Glomerular endothelial cell (primary cell): ENCODE data around the gene MYO10. TPM values are rescaled to one million over a fixed set of nuclear protein-coding genes. Genes with fewer than 3 reads are reported as not detected.
"Not testable (repeated sequence)": the region's sequence is repeated elsewhere in the genome, so short reads cannot be mapped to it uniquely, and the experiment has no call there.

ENCODE experiments used
- DNase-seq: peaks from one replicate; pipeline ENCODE4 v3.0.0-alpha.2; 2011; ENCODE audit warnings: low read depth, low spot score; ENCODE audit errors: extremely low read depth
- total RNA-seq: library from RNA; depleted of rRNA; stranded (reverse); fragments of >200 nt; gene quantifications from 2 replicates; pipeline ENCODE4 v1.2.3, GENCODE V29; 2015

MYO10 gene
- total RNA-seq, 1 donor from 2014 or later = 167 TPM

DNA sequence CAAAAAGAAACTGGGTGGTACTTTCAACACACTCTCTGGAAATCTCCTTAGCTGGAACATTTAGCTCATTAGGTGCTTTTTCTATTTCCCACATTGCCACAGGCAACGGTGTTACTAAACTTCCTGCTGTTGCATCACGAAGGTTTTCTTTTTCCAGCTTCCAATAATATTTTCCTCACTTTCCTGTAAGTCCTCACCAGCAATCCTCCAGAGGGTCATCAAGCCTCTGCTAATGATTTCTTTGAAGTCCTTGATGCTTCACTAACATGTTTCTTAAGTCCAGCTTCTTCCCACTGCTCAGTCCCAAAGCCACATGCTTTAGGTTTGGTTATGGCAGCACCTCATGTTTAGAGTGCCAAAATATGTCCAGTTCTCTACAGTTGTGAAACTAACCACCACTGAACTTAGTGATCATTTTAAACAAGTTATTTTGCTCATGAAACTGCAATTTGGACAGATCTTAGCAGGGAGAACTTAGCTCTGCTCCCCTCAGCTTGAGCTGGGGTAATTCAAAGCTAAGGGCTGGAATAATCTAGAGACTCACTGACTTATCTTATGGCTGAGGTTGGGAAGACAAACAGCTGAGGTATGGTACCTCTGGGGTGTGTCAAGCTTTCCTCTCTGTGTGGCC, 279.4 kb downstream of the MYO10 start:
- DNase-seq = no peak

DNA sequence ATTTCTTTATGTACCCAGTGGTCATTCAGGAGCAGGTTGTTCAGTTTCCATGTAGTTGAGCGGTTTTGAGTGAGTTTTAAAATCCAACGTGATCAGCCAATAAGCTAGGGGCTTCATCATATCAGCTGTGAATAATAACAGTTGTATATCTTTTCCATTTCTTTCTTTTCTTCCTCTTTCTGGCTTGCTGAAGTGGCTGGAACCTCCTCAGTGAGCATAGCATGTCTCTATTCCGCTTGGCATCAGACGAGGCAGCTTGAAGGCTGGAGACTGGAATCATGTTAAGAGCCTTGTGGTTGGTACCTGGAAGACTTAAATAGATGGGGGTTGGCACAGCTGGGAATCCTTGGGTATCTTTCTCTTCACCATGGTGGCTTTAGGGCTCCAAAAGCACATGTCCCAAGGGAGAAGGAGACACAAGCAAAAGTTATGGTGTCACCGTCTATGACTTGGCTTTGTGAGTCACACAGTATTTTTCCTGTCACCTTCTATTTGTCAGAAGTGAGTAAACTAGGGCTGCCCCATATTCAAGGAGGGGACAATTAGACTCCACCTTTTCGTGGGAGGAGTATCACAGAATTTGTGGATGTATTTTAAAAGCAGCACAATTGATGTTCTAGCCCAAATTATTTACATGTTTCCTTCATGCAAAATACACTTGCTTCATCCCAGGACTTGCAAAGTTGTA, 281.3 kb downstream of the MYO10 start:
- no peak for DNase-seq

DNA sequence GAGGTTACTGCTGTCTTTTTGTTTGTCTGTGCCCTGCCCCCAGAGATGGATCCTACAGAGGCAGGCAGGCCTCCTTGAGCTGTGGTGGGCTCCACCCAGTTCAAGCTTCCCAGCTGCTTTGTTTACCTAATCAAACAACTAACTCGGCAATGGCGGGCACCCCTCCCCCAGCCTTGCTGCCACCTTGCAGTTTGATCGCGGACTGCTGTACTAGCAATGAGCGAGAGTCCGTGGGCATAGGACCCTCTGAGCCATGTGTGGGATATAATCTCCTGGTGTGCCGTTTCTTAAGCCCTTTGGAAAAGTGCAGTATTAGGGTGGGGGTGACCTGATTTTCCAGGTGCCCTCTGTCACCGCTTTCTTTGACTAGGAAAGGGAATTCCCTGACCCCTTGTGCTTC, 287.3 kb downstream of the MYO10 start:
- DNase-seq = not testable (repeated sequence)

DNA sequence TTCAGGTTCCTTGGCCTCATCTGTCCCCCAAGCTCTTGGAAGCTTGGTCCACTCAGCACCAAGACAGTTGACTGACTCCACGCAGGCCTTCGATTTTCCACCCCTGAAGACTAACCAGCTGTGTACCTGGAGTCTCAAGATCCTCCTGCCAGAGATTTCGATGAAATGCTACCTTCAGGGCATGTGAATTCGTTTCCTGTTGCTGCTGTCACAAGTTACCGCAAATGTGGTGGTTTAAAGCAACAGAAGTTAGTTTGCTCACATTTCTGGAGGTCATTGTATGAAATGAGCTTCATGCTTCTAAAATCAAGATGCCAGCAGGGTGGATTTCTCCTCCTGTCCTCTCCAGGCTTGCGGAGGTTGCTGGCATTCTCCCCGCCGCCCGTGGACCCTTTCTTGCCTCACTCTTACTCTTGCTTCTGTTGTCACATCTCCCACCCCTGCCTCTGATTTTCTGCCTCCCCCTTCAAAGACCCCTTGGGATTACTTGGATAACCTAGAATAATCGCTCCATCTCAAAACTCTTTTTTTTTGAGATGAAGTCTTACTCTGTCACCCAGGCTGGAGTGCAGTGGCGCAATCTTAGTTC, 291.7 kb downstream of the MYO10 start:
- no peak for DNase-seq

DNA sequence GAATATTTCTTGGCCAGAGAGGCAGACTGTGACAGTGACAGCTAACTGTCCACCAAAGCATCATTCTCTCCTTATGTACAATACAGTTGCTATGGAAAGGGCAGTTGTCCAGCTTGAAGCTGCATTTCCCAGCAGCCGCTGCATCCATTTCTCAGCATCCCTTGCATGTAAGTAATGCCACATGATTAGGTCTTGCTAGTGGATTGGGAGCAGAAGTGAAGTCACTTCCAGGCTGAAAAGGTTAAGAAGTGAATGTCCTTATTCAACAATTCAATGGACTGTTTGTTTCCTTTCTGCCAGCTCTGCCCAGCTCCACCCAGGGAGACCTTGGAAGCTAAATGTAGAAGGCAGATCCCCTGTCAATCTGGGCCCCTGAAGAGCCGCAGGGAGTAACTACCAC, 293.2 kb downstream of the MYO10 start:
- DNase-seq = no peak

DNA sequence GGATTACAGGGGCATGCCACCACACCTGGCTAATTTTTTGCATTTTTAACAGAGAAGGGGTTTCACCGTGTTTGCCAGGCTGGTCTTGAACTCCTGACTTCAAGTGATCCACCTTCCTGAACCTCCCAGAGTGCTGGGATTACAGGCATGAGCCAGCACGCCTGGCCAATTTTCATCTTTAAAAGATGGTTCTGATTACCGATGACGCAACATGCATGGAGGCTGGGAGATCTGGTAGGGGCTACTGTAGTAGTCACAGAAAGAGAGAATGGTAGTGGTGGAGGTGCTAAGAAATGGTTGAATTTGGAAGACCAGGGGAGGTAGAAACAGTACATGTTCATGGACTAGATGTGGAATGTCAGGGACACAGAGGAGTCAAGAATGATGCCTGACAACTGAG, 296.9 kb downstream of the MYO10 start:
- no peak for DNase-seq

DNA sequence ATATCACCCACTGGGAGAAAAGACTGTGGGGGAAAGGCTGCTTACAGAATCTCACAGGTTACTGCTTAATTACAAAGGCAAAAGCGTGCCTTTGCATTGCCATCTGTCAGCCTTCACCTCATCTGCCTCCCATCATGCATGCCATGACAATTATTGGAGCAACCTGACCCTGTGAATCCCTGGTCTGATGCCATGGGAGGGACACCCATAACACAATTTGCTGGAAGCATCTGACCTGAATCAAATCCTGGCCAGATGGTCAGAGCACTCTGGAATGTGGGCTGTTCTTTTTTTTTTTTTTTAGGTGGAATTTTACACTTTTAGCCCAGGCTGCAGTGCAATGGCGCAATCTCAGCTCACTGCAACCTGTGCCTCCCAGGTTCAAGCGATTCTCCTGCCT, 307.7 kb downstream of the MYO10 start:
- DNase-seq = no peak

DNA sequence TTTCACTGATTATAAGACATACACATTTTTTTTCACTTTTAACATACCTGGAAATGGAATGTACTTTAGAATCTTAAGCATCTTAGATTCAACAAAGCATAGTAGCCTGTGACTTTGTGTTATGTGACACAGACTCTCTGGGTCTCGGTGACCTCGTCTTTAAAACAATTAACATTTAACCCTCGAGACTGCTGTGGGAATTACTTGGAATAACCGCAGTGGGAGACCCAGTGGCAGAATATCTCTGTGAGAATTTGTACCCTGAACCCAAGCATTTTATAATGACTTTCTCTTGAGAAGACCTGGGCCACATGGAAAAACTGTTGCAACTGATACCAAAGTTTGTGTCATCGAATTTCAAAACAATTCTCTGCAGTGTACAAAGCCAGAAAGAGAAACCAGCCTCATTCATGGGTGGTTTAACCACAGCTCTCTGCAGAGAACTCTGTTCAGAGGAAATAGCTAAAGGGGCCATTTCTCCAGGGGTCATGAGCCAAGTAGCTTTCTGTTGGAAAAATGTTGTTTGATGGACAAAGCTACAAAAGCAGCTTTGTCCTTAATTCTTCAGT, 309.3 kb downstream of the MYO10 start:
- no peak for DNase-seq

DNA sequence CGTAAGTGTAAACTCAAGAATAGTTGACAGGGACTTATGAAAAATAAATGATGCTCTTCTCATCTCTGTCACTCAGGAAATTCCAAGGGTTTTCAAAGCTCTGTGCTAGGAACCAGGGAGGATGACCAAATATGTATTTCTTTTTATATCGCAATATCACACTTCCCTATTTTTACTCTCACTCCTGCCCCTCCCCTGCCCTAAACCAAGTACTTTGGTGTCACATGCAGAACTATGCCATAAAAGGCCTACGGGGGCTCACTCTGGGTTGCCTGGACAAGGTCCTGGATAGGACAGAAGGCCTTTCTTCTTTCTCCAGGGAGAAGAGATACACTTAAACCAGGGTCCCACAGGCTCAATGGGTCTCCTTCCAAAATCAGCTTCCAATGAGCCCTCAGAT, 311.0 kb downstream of the MYO10 start:
- DNase-seq = no peak

DNA sequence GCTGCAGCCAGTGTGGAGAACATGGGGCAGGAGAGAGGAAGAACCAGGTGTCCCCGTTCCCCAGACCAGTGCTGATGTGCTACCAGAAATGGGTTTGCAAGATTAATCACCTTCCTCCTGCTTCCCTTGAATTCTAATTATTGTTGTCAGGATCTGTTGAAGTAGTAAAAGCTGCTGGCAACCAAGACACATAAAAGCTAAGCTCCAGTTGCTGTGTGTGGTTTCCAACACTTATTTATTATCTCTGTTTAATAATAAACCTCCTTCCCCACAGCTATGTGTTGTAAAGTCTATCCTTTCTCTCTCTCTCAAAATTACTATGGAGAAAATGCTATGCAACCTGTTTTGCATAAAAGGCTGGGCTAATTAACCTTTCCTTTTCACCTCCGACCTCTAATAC, 317.0 kb downstream of the MYO10 start:
- no peak for DNase-seq

DNA sequence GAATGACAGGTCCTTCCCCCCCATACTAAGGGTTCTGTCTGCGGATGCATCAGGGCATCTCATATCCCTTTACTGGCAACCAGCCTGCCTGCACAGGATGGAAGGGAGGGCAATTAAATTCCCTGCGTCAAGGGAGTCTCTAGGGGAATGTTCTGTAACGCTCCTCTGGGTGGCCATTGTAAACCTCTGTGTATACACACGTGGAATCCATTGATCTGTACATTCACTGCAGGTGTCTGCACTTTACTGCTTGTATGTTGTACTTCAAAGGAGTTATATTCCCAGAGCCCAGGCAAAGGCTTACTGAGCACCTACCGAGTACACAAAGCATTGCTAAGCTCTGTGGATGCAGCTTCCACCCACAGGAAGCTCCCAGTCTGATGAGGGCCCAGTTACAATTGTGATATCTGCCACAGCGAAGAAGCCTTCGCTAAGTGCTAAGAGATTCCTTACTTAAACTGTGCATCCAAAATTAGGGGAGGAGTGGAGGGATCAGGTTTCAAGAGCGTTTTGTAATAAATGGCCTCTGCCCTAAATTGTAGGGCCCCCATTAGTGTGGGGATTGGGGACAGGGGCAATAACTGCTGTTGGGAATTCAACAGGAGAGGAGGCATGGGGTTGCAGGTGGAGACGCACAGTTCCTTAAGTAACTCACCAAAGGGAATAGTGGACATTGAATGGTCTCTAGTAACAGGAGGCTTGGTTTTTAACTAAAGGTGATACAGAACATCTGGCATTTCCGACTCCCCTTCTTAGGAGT, 317.8 kb downstream of the MYO10 start:
- no peak for DNase-seq

DNA sequence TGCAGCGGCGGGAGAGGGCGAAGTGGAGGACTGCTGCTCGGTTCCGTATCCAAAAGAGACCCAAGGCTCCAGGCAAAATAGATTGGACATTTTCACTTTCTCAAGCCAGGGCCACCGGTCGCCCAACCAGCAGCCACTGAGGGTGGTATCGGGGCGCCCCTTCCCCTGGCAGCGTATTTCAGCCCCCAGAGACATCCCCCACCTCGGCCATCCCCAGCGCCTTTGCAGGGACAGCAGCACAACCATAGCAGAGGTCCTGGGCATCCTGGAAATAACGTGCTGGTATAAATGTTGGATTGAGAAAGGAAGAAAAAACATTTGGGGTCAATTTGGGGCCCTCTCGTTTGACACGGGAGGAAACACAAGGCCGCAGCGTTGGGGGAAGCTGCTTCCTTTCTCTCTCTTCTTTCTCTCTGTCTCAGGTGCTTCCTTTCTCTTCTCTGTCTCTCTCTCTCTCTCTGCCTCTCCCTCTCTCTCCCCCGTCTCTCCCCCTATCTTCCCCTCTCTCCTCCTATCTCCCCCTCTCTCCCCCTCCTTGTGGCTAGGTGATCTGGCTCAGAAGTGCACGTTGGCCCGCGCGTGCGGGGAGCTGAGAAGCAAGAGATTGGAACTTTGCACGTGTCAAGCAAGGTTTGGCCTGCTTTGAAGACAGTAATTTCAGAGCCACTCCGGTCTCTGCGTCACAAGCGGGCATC, 318.7 kb downstream of the MYO10 start:
- no peak for DNase-seq

DNA sequence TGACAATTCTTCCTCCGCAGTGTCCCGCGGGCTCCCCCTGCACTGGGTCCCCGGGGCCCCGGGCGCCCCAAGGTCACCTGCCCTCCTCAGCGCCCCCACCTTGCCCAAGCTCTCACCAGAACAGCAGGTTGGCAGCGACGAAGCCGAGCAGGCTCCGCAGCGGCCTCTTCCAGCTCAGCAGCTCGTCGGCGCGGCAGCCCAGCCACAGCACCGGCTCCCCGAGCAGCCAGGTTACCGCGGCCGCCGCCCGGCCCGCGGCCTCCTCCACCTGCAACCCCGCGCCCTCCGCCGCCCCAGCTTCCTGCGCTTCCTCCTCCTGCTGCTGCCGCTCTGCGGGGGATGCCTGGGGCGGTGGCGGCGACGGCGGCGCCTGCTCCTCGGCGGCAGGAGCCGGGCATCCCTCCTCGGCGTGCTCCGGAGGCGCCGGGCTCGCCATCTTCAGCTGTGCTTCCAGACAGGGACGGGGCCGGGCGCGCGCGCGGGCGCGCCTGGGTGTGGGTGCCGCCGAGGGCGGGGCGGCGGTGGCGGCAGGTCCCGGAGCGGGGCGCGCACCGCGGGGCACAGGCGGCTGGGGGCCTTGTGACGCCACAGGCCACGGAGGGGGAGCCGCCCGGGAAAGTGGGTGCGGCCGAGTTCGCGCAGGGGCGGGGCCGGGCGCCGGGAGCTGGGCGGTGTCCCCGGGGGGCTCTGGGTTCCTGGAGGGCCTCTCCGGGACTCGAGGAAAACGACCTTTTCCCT, 319.4 kb downstream of the MYO10 start, which contains the start of gene RETREG1:
TSS of gene RETREG1 (minus strand) at position 462 of the 738 bp plus-strand sequence. CDS start at position 436, 26 bp downstream.
- no peak for DNase-seq

DNA sequence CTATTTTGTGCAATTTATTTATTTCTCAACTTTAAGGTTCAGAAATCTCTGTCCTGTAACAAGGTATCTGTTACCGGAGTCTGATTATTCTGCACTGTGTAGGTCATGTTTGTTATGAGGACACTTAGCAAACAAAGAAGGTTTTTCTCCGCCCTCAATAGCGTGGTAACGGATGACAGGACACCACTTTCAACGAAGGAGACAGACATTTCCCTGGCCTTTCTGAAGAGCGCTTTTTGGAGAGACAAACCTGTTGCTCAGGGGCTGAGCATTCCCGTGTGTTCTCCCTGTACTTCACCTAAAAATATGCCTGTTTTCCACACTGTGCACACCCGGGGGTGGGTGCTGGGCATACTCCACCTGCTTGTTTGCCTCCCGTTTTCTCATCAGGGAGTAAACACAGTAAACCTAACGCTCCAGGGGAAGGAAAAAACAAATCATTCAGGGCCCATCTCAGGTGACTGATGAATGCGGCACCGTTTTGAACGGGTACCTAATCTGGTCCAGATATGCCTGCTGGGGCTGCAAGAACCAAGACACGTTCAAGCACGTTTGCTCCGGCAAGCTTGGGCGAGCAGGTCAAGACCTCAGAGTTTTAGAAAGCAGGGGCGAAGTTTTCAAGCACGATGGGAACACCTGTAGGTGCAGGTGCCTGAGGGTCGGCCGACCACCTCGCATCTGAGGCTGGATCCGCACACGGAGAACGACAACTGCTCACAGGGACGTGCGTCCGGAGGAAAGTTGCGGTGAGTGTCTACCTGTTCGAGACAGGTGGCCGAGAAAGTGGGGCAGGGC, 320.1 kb downstream of the MYO10 start:
- DNase-seq = no peak

DNA sequence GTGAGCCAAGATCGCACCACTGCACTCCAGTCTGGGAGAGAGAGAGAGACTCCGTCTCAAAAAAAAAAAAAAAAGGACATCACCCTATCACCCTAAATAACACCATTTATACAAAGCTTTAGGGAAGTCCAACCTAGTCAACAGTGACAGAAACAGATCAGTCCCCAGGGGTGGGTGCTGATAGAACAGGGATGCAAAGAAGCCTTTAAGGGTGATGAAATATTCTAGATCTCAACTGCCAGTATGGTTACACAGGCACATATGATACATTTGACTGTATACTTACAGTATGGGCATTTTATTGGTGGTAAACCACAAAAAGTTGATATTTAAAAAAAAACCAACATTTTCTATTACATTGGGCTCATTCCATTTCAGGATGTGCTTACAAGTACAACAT, 324.1 kb downstream of the MYO10 start:
- DNase-seq = no peak
